Panc1 (cell line): Measurements from ENCODE around the gene NOS1.

Experiments used
- CTCF ChIP-seq: fragments of 450-650 bp; IDR thresholded peaks from 2 replicates; pipeline ENCODE4 v1.5.1; 2017; ENCODE audit warnings: mild to moderate bottlenecking
- POLR2AphosphoS5 ChIP-seq: IDR thresholded peaks from 2 replicates; pipeline ENCODE4 v1.6.1; 2012; ENCODE audit warnings: mild to moderate bottlenecking, low read depth, low read length, moderate library complexity
- SIN3A ChIP-seq: IDR thresholded peaks from 2 replicates; pipeline ENCODE4 v1.6.1; 2012; ENCODE audit warnings: low read depth, mild to moderate bottlenecking, low read length, moderate library complexity, borderline replicate concordance; ENCODE audit not compliant: insufficient read depth

- TF ChIP-seq CTCF = no peak
- no peak for TF ChIP-seq POLR2AphosphoS5
- no peak for TF ChIP-seq SIN3A
These were observed 152.5 kb downstream of the NOS1 start for GRCh38 chr12:117208811-117209455.
